Measurements from ENCODE around the gene POLR2J2.
"Not testable (repeated sequence)": the region's sequence is repeated elsewhere in the genome, so short reads cannot be mapped to it uniquely, and the experiment has no call there.

DNA sequence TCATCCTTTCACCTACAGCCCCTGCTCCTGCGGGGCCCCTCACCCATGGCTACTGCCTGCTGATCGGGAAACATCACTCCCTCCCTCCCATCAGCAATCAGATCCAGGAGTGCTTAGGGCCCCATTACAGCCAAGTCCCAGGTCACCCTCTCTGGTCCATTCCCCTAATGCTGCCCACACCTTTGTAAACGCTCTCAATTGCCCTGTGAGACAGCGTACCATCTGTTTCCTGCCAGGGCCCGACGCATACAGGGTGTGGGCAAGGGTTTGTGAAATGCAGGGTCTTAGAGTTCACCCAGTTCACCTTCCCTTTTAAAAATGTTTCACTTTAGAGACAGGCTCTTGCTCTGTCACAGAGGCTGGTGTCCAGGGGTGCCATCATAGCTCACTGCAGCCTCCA, 37.2 kb downstream of the POLR2J2 start:
- TF ChIP-seq, protein P1, sequence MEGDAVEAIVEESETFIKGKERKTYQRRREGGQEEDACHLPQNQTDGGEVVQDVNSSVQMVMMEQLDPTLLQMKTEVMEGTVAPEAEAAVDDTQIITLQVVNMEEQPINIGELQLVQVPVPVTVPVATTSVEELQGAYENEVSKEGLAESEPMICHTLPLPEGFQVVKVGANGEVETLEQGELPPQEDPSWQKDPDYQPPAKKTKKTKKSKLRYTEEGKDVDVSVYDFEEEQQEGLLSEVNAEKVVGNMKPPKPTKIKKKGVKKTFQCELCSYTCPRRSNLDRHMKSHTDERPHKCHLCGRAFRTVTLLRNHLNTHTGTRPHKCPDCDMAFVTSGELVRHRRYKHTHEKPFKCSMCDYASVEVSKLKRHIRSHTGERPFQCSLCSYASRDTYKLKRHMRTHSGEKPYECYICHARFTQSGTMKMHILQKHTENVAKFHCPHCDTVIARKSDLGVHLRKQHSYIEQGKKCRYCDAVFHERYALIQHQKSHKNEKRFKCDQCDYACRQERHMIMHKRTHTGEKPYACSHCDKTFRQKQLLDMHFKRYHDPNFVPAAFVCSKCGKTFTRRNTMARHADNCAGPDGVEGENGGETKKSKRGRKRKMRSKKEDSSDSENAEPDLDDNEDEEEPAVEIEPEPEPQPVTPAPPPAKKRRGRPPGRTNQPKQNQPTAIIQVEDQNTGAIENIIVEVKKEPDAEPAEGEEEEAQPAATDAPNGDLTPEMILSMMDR (conservative IDR thresholded peaks at IDR 0.05), result not testable (repeated sequence)
- not testable (repeated sequence) for TF ChIP-seq ZFX (IDR thresholded peaks at IDR 0.05)

Measured in C4-2B (cell line).